SK-N-SH treated with all-trans-retinoic acid at 6 μM for 48 hours (cell line): ENCODE measurements around the gene KIRREL3.
A peak's percentile ranks its signal among the peaks of the same experiment; 100 is the strongest.

Source experiments
- ATAC-seq: fragments of 200-7000 bp; cut with Tn5 transposase; 3 replicates; pipeline ENCODE4 v1.9.1; 2020; ENCODE audit warnings: mild to moderate bottlenecking, moderate library complexity
- ARNTL ChIP-seq: fragments of 450-650 bp; formaldehyde crosslinking; IDR thresholded peaks from 2 replicates; pipeline ENCODE4 v1.5.0; 2020; ENCODE audit warnings: low read depth, mild to moderate bottlenecking, moderate library complexity, borderline replicate concordance
- BACH2 ChIP-seq: fragments of 250-450 bp; sonication (Bioruptor Pico); IDR thresholded peaks from 2 replicates; pipeline ENCODE4 v1.9.0; 2021; ENCODE audit warnings: mild to moderate bottlenecking, borderline replicate concordance
- CSDC2 ChIP-seq: fragments of 250-450 bp; sonication (Bioruptor Pico); IDR thresholded peaks from 2 replicates; pipeline ENCODE4 v1.5.0; 2020; ENCODE audit warnings: mild to moderate bottlenecking, moderate library complexity
- ESRRG ChIP-seq: fragments of 250-450 bp; sonication (Bioruptor Pico); IDR thresholded peaks from 2 replicates; pipeline ENCODE4 v1.6.1; 2021; ENCODE audit warnings: mild to moderate bottlenecking
- GLIS3 ChIP-seq: fragments of 250-450 bp; sonication (Bioruptor Pico); IDR thresholded peaks from 2 replicates; pipeline ENCODE4 v1.5.0; 2020; ENCODE audit warnings: mild to moderate bottlenecking, moderate library complexity
- PPARA ChIP-seq: fragments of 250-450 bp; sonication (Bioruptor Pico); IDR thresholded peaks from 2 replicates; pipeline ENCODE4 v1.5.0; 2020; ENCODE audit warnings: mild to moderate bottlenecking, borderline replicate concordance
- RARB ChIP-seq: fragments of 250-450 bp; sonication (Bioruptor Pico); IDR thresholded peaks from 2 replicates; pipeline ENCODE4 v1.8.0; 2021; ENCODE audit warnings: mild to moderate bottlenecking, moderate library complexity
- SNAI2 ChIP-seq: fragments of 250-450 bp; sonication (Bioruptor Pico); IDR thresholded peaks from 2 replicates; pipeline ENCODE4 v1.5.0; 2020; ENCODE audit warnings: mild to moderate bottlenecking, moderate library complexity
- TCF4 ChIP-seq: fragments of 250-450 bp; sonication (Bioruptor Pico); IDR thresholded peaks from 2 replicates; pipeline ENCODE4 v1.8.0; 2021; ENCODE audit warnings: mild to moderate bottlenecking, moderate library complexity, borderline replicate concordance
- TOX ChIP-seq: fragments of 250-450 bp; sonication (Bioruptor Pico); IDR thresholded peaks from 2 replicates; pipeline ENCODE4 v1.8.0; 2021; ENCODE audit warnings: mild to moderate bottlenecking, moderate library complexity, borderline replicate concordance
- ZC3H10 ChIP-seq: fragments of 250-450 bp; sonication (Bioruptor Pico); IDR thresholded peaks from 2 replicates; pipeline ENCODE4 v1.5.1; 2021; ENCODE audit warnings: mild to moderate bottlenecking, moderate library complexity
- ZFP3 ChIP-seq: fragments of 250-450 bp; sonication (Bioruptor Pico); IDR thresholded peaks from 2 replicates; pipeline ENCODE4 v1.5.0; 2020; ENCODE audit warnings: mild to moderate bottlenecking, moderate library complexity
- ZFP30 ChIP-seq: fragments of 450-650 bp; formaldehyde crosslinking; IDR thresholded peaks from 2 replicates; pipeline ENCODE4 v1.5.0; 2022; ENCODE audit warnings: mild to moderate bottlenecking, moderate library complexity
- ZNF565 ChIP-seq: fragments of 450-650 bp; formaldehyde crosslinking; conservative IDR thresholded peaks from 2 replicates; pipeline ENCODE4 v1.5.0; 2020; ENCODE audit warnings: low read depth, mild to moderate bottlenecking, moderate library complexity
- ZNF70 ChIP-seq: fragments of 450-650 bp; formaldehyde crosslinking; IDR thresholded peaks from 2 replicates; pipeline ENCODE4 v1.5.0; 2020; ENCODE audit warnings: mild to moderate bottlenecking, moderate library complexity
- ZNF8 ChIP-seq: fragments of 450-650 bp; formaldehyde crosslinking; IDR thresholded peaks from 2 replicates; pipeline ENCODE4 v1.5.0; 2020; ENCODE audit warnings: mild to moderate bottlenecking, moderate library complexity
- TF ChIP-seq, protein P1 (sequence below): fragments of 250-450 bp; sonication (Bioruptor Pico); IDR thresholded peaks from 2 replicates; pipeline ENCODE4 v1.8.0; 2020; ENCODE audit warnings: mild to moderate bottlenecking, moderate library complexity, borderline replicate concordance
- TF ChIP-seq, protein P2 (sequence below): fragments of 250-450 bp; sonication (Bioruptor Pico); IDR thresholded peaks from 2 replicates; pipeline ENCODE4 v1.5.1; 2020; ENCODE audit warnings: low read depth, mild to moderate bottlenecking, moderate library complexity
- TF ChIP-seq, protein P3 (sequence below): fragments of 250-450 bp; sonication (Bioruptor Pico); IDR thresholded peaks from 2 replicates; pipeline ENCODE4 v1.8.0; 2021; ENCODE audit warnings: low read depth, mild to moderate bottlenecking, moderate library complexity, borderline replicate concordance
- TF ChIP-seq, protein P4 (sequence below): fragments of 250-450 bp; sonication (Bioruptor Pico); IDR thresholded peaks from 2 replicates; pipeline ENCODE4 v1.5.1; 2021; ENCODE audit warnings: mild to moderate bottlenecking, moderate library complexity
- TF ChIP-seq, protein P5 (sequence below): fragments of 250-450 bp; sonication (Bioruptor Pico); IDR thresholded peaks from 2 replicates; pipeline ENCODE4 v1.5.0; 2020; ENCODE audit warnings: mild to moderate bottlenecking, moderate library complexity

Gene KIRREL3

DNA sequence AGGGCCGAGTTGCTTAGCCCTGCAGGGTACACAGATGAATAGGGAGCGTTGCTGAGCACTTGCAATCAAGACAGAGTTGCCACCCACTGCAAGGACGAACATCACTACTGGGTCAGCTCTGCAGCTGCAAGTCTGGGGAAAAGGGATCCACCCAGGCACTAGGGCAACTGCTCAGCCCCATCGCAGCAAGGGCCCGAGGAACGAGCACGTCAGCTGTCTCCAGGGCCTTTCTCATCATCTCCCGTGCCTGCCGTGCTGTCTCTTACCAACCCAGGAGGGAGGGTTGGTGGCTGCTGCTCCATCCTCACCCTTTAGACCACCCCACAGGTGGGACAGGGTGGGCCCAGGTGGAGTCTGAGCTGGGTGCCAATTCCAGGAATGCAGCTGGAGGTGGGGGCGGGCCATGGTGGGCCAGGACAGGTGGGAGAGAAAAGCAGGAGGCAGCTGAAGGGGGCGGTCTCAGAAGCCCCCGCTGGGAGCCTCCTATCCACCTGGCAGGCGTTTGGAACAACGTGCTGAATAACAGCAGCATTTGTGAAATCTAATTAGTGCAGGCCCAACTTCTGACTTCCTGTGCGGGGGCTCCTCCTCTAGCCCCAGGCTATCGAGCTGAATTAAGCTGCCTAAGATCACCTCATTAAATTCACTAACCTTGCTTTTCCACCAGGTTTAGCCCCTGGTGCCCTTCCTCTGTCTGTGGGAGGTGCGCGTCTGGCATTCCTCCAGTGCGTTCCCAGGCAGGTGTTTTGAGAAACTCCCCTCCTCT, 392.6 kb downstream of the KIRREL3 start:
- ATAC-seq, result peak; percentile 6; the same call in 2 of the 3 replicates
- TF ChIP-seq ESRRG, result no peak
- TF ChIP-seq, protein P1, sequence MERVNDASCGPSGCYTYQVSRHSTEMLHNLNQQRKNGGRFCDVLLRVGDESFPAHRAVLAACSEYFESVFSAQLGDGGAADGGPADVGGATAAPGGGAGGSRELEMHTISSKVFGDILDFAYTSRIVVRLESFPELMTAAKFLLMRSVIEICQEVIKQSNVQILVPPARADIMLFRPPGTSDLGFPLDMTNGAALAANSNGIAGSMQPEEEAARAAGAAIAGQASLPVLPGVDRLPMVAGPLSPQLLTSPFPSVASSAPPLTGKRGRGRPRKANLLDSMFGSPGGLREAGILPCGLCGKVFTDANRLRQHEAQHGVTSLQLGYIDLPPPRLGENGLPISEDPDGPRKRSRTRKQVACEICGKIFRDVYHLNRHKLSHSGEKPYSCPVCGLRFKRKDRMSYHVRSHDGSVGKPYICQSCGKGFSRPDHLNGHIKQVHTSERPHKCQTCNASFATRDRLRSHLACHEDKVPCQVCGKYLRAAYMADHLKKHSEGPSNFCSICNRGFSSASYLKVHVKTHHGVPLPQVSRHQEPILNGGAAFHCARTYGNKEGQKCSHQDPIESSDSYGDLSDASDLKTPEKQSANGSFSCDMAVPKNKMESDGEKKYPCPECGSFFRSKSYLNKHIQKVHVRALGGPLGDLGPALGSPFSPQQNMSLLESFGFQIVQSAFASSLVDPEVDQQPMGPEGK (CRISPR knock-in tag), result no peak
- TF ChIP-seq ZNF8 (CRISPR knock-in tag), result no peak
- no peak for TF ChIP-seq SNAI2 (CRISPR knock-in tag)
- no peak for TF ChIP-seq GLIS3 (CRISPR knock-in tag)
- TF ChIP-seq TOX (CRISPR knock-in tag), result no peak
- TF ChIP-seq, protein P2, sequence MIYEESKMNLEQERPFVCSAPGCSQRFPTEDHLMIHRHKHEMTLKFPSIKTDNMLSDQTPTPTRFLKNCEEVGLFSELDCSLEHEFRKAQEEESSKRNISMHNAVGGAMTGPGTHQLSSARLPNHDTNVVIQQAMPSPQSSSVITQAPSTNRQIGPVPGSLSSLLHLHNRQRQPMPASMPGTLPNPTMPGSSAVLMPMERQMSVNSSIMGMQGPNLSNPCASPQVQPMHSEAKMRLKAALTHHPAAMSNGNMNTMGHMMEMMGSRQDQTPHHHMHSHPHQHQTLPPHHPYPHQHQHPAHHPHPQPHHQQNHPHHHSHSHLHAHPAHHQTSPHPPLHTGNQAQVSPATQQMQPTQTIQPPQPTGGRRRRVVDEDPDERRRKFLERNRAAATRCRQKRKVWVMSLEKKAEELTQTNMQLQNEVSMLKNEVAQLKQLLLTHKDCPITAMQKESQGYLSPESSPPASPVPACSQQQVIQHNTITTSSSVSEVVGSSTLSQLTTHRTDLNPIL (CRISPR knock-in tag), result no peak
- TF ChIP-seq BACH2 (CRISPR knock-in tag), result no peak
- TF ChIP-seq ZNF565 (CRISPR knock-in tag), result no peak
- no peak for TF ChIP-seq PPARA (CRISPR knock-in tag)
- TF ChIP-seq, protein P3, sequence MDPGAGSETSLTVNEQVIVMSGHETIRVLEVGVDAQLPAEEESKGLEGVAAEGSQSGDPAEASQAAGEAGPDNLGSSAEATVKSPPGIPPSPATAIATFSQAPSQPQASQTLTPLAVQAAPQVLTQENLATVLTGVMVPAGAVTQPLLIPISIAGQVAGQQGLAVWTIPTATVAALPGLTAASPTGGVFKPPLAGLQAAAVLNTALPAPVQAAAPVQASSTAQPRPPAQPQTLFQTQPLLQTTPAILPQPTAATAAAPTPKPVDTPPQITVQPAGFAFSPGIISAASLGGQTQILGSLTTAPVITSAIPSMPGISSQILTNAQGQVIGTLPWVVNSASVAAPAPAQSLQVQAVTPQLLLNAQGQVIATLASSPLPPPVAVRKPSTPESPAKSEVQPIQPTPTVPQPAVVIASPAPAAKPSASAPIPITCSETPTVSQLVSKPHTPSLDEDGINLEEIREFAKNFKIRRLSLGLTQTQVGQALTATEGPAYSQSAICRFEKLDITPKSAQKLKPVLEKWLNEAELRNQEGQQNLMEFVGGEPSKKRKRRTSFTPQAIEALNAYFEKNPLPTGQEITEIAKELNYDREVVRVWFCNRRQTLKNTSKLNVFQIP, result no peak
- TF ChIP-seq CSDC2 (CRISPR knock-in tag), result no peak
- TF ChIP-seq ZC3H10 (CRISPR knock-in tag), result no peak
- no peak for TF ChIP-seq ARNTL (CRISPR knock-in tag)
- no peak for TF ChIP-seq RARB
- TF ChIP-seq, protein P4, sequence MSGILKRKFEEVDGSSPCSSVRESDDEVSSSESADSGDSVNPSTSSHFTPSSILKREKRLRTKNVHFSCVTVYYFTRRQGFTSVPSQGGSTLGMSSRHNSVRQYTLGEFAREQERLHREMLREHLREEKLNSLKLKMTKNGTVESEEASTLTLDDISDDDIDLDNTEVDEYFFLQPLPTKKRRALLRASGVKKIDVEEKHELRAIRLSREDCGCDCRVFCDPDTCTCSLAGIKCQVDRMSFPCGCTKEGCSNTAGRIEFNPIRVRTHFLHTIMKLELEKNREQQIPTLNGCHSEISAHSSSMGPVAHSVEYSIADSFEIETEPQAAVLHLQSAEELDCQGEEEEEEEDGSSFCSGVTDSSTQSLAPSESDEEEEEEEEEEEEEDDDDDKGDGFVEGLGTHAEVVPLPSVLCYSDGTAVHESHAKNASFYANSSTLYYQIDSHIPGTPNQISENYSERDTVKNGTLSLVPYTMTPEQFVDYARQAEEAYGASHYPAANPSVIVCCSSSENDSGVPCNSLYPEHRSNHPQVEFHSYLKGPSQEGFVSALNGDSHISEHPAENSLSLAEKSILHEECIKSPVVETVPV (CRISPR knock-in tag), result no peak
- TF ChIP-seq, protein P5, sequence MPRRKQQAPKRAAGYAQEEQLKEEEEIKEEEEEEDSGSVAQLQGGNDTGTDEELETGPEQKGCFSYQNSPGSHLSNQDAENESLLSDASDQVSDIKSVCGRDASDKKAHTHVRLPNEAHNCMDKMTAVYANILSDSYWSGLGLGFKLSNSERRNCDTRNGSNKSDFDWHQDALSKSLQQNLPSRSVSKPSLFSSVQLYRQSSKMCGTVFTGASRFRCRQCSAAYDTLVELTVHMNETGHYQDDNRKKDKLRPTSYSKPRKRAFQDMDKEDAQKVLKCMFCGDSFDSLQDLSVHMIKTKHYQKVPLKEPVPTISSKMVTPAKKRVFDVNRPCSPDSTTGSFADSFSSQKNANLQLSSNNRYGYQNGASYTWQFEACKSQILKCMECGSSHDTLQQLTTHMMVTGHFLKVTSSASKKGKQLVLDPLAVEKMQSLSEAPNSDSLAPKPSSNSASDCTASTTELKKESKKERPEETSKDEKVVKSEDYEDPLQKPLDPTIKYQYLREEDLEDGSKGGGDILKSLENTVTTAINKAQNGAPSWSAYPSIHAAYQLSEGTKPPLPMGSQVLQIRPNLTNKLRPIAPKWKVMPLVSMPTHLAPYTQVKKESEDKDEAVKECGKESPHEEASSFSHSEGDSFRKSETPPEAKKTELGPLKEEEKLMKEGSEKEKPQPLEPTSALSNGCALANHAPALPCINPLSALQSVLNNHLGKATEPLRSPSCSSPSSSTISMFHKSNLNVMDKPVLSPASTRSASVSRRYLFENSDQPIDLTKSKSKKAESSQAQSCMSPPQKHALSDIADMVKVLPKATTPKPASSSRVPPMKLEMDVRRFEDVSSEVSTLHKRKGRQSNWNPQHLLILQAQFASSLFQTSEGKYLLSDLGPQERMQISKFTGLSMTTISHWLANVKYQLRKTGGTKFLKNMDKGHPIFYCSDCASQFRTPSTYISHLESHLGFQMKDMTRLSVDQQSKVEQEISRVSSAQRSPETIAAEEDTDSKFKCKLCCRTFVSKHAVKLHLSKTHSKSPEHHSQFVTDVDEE (CRISPR knock-in tag), result no peak

DNA sequence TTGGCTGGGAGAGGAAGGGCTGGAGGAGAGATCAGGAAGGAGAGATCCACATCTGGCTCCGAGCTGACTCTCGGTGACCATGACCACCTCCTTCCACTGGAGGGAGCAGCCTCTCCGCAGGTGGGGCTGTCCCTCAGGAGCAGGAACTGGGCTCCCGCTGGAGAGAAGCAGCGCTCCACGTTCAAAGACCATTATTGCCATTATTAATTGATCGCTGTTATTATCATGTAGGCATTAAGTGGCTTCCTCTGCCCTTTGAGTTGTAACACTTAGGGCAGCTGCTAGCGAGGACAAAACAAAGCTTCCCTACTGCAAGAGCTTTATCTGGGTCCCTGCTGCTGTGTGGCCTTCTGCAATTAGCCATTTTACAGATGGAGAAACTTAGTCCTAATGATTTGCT, 393.2 kb downstream of the KIRREL3 start:
- peak; percentile 98 for ATAC-seq
- no peak for TF ChIP-seq ZFP3 (CRISPR knock-in tag)
- TF ChIP-seq ZNF565 (CRISPR knock-in tag), result no peak
- TF ChIP-seq ARNTL (CRISPR knock-in tag), result no peak
- no peak for TF ChIP-seq ZNF70 (CRISPR knock-in tag)
- TF ChIP-seq, protein P1 (CRISPR knock-in tag), result no peak
- no peak for TF ChIP-seq BACH2 (CRISPR knock-in tag)
- no peak for TF ChIP-seq TOX (CRISPR knock-in tag)
- TF ChIP-seq, protein P5 (CRISPR knock-in tag), result no peak
- TF ChIP-seq TCF4 (CRISPR knock-in tag), result no peak; the same call in 1 of the 2 replicates
- no peak for TF ChIP-seq ZC3H10 (CRISPR knock-in tag)
- TF ChIP-seq ZFP30 (CRISPR knock-in tag), result no peak
